GM18907 (cell line): ENCODE measurements around the gene SPEM3.

ENCODE experiments used
- ATAC-seq: cut with Tn5 transposase; IDR thresholded peaks from one replicate; pipeline ENCODE4 v1.9.1; 2021; ENCODE audit warnings: mild to moderate bottlenecking, moderate library complexity; ENCODE audit not compliant: unreplicated experiment

The SPEM3 gene

GRCh38 chr17:7419819-7420610 lies 8.6 kb upstream of the SPEM3 start, which contains the start of gene SPEM1:
SPEM1 (plus strand) TSS chr17:7420324; CDS start chr17:7420385, 61 bp downstream.
- no peak for ATAC-seq

GRCh38 chr17:7421186-7421585 lies 7.5 kb upstream of the SPEM3 start:
- no peak for ATAC-seq

DNA sequence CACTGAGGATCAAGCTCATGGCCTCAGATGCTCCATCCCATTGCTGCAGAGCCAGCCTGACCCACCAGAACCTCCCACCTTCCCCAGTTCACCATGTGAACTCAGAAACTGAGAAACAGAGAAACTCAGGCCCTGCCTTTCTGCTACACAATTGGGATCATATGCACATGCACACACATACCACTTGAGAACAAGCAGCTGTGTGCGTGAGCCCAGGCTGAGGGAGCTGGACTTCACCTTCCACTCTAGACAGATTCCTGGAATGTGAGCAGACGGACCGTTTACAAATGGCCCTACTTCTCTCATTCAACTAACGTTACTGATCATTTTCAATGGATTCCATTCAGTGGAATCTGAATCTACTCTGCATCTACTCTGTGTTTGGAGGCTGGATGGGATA lies 5.0 kb upstream of the SPEM3 start:
- no peak for ATAC-seq

GRCh38 chr17:7425316-7425715 lies 3.3 kb upstream of the SPEM3 start, which contains the start of gene SPEM2:
SPEM2 (plus strand) TSS chr17:7425616; CDS start chr17:7425689, 73 bp downstream.
- ATAC-seq, result no peak

DNA sequence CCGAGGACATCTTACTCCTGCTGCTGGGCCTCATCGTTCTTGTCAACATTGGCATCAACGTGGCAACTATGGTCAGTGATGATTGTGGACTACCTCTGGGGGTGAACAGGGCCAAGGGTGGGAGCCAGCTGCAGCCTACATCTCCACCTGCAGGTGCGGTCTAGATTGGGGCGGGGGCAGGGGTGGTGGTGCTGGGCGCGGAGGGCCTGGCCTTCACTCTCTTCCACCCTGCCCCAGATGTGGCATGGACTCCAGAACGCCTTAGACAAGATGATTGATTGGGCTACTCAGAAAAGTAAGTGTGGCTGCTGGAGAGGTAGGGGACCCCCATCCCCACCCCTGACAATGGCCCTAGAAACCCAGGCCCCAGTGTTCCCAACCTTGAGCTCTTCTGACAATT lies 2.9 kb upstream of the SPEM3 start:
- no peak for ATAC-seq

DNA sequence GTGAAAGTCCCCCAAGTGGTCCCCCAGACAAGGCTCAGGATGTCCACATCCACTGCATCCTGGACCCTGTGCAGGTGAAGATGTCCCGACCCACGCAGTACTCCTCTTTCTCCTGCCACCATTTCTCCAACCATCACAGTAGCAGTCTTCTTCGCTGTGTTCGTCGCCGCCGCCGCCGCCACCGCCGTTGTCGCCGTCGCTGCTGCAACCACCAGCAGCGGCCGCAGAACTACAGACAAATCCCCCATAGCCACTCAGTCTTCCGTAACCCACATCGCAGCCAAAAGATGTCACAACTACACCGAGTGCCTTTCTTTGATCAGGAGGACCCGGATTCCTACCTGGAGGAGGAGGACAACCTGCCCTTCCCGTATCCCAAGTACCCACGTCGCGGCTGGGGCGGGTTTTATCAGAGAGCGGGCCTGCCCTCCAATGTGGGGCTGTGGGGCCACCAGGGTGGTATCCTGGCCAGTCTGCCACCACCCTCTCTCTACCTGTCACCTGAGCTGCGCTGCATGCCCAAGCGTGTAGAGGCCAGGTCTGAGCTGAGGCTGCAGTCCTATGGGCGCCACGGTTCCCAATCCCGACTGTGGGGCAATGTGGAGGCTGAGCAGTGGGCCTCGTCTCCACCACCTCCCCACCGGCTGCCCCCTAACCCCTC lies 2.3 kb upstream of the SPEM3 start:
- ATAC-seq, result no peak

DNA sequence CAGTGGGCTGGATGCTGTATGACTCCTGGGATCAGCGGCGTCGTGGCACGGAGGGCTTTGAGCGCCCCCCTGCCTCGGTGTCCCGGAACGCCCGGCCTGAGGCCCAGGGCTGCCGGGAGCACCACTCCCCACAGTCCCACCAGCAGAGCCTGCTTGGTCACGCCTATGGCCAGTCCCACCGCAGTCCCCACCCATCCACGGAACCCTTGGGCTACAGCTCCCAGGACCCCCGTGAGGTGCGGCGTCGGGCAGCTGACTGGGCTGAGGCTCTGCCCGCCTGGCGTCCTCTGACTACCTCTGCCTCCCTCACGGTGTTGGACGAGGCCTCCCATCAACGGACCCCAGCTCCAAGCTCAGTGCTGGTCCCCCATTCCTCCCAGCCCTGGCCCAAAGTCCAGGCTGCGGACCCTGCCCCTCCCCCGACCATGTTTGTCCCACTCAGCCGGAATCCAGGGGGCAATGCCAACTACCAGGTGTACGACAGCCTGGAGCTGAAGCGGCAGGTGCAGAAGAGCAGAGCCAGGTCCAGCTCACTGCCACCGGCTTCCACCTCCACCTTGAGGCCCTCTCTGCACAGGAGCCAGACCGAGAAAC lies 1.7 kb upstream of the SPEM3 start:
- ATAC-seq, result no peak

DNA sequence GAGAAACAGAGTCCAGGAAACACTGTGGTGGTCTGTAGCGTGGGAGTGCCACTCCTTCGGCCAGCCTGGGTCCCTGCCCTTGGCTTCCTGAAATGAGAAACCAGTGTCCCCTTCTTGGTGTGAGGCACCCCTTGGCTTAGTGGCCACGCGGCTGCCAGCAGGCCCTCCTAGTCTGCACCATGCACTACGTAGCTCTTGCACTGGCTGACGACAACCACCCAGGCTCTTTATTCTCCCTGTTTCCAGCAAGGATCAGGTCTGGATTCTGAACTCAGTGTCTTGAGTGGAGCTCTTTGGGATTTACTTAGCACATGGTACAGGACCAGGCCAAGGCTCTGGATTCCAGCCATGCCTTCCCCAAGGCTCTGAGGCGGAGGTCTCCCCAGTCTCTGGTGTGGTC lies 1.1 kb upstream of the SPEM3 start:
- no peak for ATAC-seq

- ATAC-seq, result no peak
Measured at GRCh38 chr17:7429722-7430121, 1.1 kb downstream of the SPEM3 start.

- ATAC-seq, result no peak
Measured at GRCh38 chr17:7431231-7431630, 2.6 kb downstream of the SPEM3 start.

DNA sequence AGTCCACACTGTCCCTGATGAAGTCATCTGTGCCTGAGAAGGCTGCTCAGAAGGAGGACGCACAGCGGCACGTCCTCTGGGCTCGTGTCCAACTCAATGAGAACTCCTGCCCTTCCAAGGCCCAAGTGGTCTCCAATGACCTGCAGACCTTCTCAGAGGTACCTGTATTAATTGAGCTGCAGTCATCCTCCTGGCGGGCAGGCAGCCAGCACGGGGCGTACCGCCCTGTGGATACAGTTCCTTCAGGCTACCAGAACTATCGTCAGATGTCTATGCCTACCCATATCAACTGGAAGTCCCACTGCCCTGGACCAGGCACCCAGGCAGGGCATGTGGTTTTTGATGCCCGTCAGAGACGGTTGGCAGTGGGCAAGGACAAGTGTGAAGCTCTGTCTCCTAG lies 3.6 kb downstream of the SPEM3 start:
- ATAC-seq, result no peak

GRCh38 chr17:7435676-7436555 lies 7.3 kb downstream of the SPEM3 start:
- ATAC-seq, result peak; percentile 24

- ATAC-seq, result peak; percentile 33
Measured at GRCh38 chr17:7436556-7437368, 8.1 kb downstream of the SPEM3 start.

- no peak for ATAC-seq
Measured at GRCh38 chr17:7437369-7437863, 8.8 kb downstream of the SPEM3 start.

DNA sequence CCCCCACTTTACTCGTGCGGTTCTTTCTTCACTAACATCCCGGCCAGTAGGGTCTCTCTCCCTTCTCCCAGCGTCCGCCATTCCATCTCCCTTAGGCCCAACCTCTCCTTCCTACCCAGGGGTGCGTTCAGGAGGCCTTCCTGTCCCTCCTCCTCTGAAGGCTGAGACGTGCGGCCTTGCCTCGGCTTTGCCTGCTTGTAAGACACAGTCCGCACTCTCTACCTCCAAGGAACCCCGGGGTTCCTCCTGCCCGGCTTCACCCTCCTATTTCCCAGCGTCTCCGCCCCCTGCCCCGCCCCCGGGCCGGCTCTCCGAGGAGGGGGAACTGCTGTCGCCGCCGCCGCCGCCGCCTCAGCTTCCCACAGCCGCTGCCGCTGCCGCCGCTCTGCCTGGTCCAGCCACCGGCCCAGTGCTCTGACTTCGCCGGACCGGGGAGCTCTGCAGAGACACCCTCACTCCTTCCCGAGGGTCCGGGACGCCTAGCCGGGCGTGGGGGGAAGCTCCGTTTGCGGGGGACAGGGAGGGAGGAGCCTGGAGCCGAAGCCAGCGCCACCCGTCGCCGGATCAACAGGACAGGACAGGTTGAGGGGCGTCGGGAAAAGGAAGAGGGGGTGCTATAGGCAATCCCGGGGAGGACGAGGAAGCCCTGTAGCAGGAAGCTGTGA lies 9.4 kb downstream of the SPEM3 start:
- ATAC-seq, result no peak

- no peak for ATAC-seq
Measured at GRCh38 chr17:7438656-7439460, 10.2 kb downstream of the SPEM3 start.

- no peak for ATAC-seq
Measured at GRCh38 chr17:7439462-7440112, 10.9 kb downstream of the SPEM3 start, which contains the start of gene FGF11. FGF11 (plus strand) TSS chr17:7439512; CDS start chr17:7439621, 109 bp downstream.
